Stimulated activated CD4-positive, alpha-beta T cell treated with anti-CD3 and anti-CD28 coated beads, TNF-alpha, amount 100 ng/mL, for 48 hours (primary cell): ENCODE results near the gene TBX15.

ENCODE experiments used
- DNase-seq, 3 donors: peaks; one replicate each; pipeline ENCODE4 v3.0.0-alpha.2; 2020; ENCODE audit warnings: low read depth in 3 of 3

The TBX15 gene

DNA sequence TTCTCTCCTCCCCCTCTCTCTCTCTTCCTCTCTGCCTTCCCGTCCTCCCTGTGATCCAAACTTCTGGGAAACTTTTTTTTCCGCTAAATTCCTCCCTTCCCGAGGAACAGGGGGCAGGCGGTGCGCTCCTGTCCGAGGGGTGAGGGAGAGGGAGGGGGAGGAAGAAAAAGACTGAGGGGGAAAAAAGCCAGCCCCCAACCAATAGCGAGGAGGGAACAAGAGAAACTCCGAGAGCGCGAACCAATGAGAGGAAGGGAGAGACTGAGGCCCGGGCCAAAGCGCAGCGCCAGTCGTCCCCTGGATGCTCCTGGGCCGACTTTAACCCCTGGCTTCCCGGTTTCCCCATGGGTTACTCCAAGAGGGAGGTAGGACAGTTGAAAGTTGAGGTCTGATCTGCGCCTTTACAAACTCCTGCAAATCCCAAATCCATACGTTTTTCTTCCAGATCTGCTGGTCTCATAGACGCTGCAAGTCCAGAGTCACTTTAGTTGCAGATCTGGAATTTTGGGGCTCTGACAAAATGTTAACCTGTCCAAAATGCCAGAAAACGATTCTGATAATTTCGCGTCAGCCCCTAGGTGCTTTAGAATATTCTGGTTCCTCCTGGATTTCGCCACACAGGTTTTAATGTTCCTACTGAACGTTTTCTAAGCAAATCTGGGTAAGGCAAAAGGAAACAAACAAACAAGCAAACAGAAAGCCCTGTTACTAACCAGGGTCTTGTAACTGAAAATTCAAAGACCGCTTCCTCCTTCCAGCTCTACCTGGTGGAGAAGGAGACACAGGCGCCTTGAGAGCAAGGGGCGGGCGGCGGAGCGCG is at the start of gene TBX15:
TBX15 (minus strand) TSS at position 158 of the 820 bp plus-strand sequence. CDS start 548 bp downstream, outside the sequence.
- no peak for DNase-seq

DNA sequence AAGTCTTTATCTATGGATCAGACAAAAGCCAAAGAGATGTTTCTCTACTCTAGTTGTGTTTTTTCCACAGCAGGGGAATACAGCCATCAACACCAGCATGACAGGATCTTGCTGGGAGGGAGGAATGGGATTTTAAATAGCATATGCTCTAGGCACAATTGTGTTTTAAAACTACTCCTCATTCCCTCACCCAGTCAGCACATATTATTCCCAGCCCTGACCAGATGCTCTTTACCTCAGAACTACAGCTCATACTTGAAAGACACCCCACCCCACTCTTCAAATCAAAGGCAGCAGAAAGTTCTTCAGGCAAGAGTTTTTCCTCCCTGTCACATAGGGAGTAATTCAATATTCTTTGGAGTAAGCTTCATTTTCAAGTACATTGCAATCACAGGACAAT is 46.2 kb upstream of the TBX15 start:
- DNase-seq: no peak

DNA sequence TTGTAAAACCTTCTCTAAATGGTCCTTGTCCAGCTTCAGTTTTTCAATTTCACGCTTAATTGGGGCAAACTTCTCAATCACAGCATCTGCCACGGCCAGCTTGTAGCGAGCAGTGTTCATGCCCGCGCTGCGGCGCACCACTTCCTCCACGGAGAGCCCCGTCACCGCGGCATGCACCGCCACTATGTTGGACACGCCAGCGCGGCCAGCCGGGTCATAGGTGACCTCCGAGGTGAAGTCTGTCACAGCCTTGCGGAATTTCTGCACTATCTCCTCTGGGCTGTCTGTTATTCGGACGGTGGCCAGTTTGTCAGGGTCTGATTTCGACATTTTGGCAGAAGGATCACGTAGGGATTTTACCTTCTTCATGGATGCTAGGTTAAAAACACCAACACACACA is 44.8 kb upstream of the TBX15 start:
- no peak for DNase-seq

DNA sequence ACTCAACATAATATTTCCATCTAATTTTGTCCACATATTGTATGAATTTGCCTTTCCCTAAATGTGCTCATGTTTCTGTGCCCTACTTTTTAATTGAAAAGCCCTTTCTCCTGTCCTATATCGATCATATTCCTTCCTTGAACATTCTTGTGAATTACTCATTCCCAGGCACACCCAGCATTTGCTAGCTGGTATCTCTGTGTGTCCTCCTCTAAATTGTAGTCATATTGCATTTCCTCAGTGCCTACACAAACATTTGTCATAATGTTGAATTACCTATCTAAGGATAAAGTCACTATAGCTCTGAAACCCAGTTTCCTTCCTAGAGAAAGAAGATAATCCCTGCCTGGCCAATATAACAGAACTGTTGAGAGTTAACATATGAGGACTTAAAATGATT is 39.6 kb upstream of the TBX15 start:
- no peak for DNase-seq

DNA sequence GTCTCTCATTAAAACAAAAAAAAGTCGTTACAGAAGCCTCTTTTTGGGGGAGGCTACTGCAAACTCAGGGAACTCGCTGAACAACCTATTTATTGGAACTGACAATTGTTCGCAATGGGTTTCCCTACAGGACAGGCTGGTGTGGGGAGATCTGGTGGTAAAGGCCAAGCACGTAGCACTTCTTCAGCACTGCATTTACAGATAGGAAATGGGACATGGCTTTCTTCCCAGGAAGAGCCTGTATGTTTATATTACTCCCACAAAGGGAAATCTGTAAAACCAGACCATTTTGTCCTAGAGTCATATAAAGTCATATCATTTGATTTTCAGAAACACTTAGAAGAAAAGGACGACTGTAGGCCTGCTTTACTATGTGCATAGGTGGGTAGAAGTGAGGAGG is 38.8 kb upstream of the TBX15 start:
- DNase-seq: no peak

DNA sequence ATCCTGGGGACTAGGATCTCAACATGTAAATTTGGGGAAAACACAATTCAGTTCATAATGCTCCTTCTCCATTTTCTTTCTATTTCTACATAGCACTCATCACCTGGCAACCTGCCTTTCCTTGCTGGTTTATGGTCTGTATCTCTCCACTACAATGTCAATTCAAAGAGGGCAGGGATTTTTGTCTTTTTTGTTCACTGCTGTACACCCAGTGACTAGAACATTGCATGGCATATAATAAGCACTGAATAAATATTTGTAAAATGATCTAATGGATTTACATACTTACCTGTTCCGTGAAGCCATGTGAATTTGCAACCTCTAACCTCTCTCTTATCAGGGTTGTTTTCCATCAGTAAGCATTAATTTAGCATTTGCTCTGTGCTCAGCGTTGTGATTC is 27.4 kb upstream of the TBX15 start:
- DNase-seq: no peak

DNA sequence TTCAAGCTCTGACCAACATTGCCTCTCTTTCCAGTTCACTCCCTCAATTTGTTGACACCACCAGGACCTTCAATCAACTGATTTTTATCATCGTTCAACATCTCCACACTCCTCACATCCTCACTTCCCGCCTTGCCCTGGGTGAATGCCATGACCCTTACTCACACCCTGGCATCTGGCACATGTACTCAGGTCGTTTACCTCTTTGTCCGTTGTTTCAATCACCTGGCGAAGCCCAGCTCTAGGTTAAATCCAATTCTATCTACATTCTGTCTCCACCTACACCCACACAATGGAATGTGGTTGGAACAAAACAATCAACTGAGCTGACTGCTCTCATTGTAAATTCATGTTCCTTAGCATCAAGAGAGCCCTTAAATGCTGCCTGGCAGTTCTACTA is 24.2 kb upstream of the TBX15 start:
- no peak for DNase-seq

DNA sequence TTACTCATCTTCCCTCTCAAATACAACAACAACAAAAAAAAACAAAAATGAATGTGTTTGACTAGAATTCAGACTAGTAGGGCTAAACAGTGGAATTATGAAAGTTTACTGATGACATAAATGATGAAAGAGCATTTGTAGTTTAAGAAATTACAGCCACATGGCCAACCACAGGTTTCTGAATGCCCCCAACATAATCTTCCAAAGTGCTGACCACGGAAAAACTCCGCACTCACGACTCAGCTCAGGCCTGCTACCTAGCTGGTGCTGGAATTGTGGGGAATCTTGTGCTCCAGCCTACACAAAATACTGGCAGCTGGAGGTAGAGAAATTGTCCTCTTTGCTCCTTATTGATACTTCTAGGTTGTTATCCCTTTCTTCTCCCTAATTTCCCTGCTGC is 23.6 kb upstream of the TBX15 start:
- no peak for DNase-seq

DNA sequence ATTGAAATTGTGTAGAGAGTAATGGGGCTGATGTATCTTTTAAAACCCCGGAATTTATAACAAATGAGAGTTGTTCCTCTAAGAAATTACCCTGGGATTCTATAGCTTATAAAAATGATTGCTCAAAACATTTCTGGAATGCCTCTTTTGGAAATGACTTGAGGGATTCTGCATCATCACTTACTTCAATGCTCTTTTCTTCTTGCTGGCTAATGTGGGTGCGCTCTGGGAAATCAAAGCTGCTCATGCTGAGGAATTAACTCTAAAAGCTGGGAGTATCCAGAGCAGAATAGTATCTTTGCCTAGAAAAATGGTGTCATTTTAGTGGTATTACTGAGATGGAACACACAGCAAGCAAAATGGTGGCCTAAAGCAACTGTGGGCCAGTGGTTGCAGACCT is 23.0 kb upstream of the TBX15 start:
- no peak for DNase-seq

DNA sequence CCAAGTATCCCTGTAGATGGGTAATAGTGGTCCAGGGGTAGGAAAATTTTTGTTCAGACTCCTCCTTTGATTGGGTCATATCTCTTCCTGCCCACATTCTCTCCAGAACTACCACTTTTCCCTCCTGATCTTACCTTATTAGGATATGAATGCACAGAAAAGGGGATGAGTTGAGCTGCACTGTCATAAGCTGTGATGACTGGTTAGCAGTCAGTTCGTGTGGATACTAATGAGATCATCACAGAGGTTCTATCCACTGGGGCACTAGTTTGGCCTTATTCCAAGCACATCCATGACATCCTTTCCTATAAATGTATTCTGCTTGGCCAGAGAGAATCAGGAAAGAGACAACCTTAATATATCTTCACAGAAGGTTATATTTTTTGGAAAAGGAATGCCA is 22.1 kb upstream of the TBX15 start:
- no peak for DNase-seq

GRCh38 chr1:119009312-119009655 is 21.1 kb upstream of the TBX15 start:
- no peak for DNase-seq

- DNase-seq: no peak
Observed at GRCh38 chr1:119008483-119009311, 20.6 kb upstream of the TBX15 start.

- DNase-seq: no peak
Observed at GRCh38 chr1:119007670-119008482, 19.7 kb upstream of the TBX15 start.

DNA sequence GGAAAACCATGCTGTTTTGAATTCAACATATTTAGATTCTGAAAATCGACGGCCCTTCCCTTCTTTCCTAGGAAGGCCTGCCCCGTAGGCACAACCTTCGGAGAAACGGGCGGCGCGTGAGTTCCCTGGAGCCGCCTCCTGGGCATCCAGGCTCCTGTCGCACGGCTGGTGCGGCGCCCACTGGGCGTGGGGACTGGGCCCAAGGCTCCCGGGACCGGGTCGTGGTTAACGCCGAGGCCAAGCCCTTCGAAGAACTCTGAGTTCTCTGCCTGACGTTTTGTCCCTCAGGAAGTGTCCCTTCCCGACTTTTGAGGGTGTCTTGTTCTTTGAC is 19.2 kb upstream of the TBX15 start:
- no peak for DNase-seq

DNA sequence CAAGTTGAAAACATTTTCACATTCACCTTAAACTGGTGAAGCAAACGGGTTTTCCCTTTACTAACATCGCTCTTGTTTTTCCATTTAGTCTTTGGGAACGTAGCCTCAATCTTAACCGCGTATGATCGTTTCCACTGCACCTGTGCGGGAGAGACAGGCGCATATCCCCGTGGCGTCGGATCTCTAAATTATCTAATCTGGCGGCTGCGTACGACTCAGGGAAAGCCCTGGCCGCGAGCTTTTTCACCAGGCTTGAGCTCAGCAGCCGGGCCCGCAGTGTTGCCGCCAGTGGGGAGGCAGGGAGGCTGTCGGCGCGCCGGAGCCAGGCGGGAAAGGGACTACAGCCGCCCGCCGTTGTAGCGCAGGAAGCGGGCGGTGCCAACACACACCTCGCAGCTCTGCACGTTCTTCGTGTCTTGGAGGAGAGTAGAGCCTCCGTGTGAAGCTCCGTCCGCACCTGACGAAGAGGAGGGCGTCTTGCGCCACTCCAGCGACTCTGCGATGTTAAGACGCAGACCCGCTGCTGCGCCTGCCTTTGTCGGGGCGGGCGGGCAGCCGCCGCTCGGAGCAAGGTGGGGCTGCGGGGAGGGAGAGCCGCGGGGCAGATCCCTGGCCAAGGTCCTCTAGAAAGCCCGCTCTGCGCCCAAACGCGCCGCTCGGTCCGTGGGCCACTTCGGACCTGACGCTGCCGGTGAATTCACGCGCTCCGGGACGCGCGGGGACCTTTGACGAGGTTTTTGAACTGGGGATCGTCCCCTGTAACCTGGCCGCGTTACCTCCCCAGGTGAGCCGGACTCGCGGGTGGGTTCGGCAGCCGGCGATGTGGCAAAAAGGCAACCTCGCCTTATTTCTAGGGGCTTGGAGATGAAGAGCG is 18.5 kb upstream of the TBX15 start:
- no peak for DNase-seq

DNA sequence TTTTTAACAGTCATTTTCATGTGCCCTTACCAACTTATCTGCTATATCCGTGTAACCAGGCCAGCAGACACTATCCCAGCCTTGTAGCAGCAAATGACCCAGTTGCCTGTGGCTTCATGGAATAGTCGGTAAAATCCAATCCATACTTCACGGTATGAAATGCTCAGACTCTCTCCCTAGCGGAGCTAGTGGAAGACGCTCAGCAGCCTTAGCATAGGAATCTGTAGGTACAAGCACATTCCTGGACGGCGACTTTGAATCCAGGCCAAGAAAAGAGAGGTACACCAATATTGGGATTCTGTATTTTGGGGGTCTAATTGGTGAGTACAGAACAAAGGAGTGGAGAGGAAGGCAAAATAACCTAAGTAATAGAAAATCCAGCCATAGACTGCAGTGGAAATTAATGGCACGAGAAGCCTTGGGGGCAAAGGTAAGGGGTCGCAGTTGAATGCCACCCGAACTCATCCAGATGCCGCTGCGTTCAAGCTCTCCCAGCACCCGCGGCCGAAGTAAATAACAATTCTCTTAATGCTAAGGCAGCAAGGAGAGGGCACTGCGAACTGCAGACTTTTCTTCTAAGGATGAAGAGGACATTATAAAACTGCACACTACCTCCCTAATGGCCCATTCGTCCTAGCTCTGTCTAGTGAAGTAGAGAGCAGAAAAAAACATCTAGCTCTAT is 17.7 kb upstream of the TBX15 start:
- DNase-seq: no peak

GRCh38 chr1:119004781-119005180 is 16.6 kb upstream of the TBX15 start:
- no peak for DNase-seq

DNA sequence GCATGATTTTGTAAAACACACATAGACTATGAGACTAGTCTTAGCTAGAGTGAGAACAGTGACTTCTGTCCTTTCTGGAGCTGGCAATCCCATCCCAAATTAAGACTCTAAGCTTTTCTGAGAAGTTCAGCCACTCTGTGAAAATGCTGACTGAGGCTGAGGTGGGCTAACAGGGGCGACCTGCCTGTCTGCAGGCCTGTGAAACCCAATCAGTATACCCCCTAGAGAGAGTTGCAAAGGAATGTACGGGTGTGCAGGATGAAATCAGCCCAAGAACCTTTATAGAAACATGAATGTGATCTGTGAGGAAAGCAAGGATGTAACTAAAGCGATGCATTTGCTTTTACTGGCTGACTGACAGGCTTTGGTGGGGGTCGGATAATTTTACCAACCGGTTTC is 16.0 kb upstream of the TBX15 start:
- no peak for DNase-seq

- no peak for DNase-seq
Observed at GRCh38 chr1:119003413-119004128, 15.4 kb upstream of the TBX15 start.

GRCh38 chr1:119002028-119002686 is 14.0 kb upstream of the TBX15 start:
- DNase-seq: no peak
